ENCODE measurements around the gene HK3.

The HK3 gene

GRCh38 chr5:176916337-176916736 is 17.2 kb upstream of the HK3 start:
- no peak overlapping the region for H3K27ac ChIP-seq
- TF ChIP-seq ZFX (IDR thresholded peaks at IDR 0.05): no peak
- TF ChIP-seq, protein P1, sequence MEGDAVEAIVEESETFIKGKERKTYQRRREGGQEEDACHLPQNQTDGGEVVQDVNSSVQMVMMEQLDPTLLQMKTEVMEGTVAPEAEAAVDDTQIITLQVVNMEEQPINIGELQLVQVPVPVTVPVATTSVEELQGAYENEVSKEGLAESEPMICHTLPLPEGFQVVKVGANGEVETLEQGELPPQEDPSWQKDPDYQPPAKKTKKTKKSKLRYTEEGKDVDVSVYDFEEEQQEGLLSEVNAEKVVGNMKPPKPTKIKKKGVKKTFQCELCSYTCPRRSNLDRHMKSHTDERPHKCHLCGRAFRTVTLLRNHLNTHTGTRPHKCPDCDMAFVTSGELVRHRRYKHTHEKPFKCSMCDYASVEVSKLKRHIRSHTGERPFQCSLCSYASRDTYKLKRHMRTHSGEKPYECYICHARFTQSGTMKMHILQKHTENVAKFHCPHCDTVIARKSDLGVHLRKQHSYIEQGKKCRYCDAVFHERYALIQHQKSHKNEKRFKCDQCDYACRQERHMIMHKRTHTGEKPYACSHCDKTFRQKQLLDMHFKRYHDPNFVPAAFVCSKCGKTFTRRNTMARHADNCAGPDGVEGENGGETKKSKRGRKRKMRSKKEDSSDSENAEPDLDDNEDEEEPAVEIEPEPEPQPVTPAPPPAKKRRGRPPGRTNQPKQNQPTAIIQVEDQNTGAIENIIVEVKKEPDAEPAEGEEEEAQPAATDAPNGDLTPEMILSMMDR (conservative IDR thresholded peaks at IDR 0.05): no peak

DNA sequence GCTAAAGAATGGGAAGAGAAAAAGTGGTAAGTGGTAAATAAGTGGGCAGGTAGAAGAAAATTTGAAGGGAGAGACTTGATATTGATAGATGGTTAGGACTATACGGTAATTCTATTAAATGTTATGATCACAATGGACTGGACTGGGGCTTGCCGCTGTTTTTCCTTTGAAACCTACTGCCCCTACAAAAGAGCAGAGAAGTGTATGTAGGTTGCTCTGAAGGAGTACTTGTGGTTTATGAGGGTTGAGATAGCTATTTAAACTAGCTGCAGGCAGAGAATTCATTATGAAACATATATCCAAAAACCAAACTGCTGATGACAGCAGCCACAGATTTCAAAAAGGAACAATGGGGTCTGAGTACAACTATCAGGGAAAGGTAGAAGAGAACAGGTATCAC is 16.8 kb upstream of the HK3 start:
- no peak for TF ChIP-seq ZFX (IDR thresholded peaks at IDR 0.05)
- TF ChIP-seq, protein P1 (conservative IDR thresholded peaks at IDR 0.05): no peak
- no peak overlapping the region for H3K27ac ChIP-seq

- TF ChIP-seq ZFX (IDR thresholded peaks at IDR 0.05): no peak
- TF ChIP-seq, protein P1 (conservative IDR thresholded peaks at IDR 0.05): no peak
- H3K27ac ChIP-seq: no peak overlapping the region
Observed at GRCh38 chr5:176912115-176912514, 13.0 kb upstream of the HK3 start.

DNA sequence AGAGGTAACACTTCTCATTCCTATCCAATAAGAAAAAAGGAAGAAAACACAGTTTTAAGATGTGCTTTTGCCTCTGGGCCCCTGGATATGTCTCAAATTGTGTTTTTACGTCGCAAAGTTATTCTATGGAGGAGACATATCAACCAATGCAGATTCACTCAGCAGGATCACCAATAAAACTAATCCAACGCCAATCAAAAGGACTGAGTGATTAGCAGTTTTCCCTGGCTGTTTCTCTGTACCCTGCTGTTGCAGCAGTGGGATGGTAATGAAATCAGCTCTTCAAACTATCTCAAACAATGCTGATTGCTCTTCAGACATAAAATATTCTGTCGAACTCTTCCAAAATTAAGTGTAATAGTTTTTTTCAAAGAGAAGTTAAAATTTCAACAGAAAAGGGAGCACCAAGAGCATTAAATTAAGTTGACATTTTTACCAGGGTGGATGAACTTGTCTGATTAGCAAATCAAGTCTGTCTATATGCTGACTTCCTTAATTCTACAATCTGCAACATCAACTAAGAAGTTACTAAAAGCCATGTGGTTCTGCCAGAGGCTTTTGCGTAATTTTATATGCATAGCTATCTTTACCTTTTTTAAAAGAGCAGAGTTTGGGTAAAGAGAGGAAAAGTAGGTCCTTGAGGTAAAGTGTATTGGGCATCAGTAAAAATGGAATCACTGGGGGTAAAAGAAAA is 9.7 kb upstream of the HK3 start:
- TF ChIP-seq, protein P1 (conservative IDR thresholded peaks at IDR 0.05): no peak
- no peak for TF ChIP-seq ZFX (IDR thresholded peaks at IDR 0.05)

DNA sequence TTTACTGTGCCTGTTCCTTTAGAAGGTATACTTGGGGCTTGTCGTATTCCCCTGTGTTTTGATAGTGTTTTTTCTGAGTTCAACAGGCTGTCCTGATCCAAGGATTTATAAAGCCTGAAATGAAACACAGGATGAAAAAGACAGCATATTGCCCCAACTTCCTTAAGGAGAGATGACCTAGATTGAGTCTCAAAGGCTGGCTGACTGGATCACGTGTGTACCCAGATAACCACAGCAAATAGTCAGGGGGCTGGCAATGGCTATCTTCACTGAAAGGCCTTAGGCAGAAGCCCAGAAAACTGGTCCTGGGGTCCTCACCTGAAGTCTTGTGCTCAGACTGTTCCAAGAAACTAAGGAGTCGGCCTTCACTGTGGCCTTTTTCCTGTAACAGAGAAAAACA is 7.7 kb upstream of the HK3 start:
- TF ChIP-seq, protein P1 (conservative IDR thresholded peaks at IDR 0.05): no peak
- TF ChIP-seq ZFX (IDR thresholded peaks at IDR 0.05): no peak
- no peak overlapping the region for H3K27ac ChIP-seq

More for the DNA sequence above, 9.7 kb upstream of the HK3 start:
- no peak overlapping the region for H3K27ac ChIP-seq

DNA sequence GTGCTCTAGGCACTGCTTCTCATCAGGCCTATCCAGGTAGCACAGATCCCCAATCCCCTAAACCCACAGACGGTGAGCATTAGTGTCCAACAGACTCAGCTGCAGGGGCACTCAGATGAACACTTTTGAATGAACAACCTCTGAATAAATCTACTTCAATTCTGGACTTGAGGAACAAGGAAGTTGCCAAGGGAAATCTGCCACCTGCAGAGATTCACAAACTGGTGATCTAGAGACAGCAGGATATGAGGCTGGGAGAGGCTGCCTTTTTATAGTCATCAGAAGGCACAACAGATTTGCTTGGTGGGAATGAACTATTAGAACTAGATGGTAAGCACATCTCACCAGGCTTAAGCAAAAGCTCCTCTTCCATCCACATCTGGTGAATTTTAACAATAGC is 7.0 kb upstream of the HK3 start:
- TF ChIP-seq, protein P1 (conservative IDR thresholded peaks at IDR 0.05): no peak
- TF ChIP-seq ZFX (IDR thresholded peaks at IDR 0.05): no peak
- H3K27ac ChIP-seq: no peak overlapping the region

- TF ChIP-seq ZFX (IDR thresholded peaks at IDR 0.05): no peak
- TF ChIP-seq, protein P1 (conservative IDR thresholded peaks at IDR 0.05): no peak
- H3K27ac ChIP-seq: no peak overlapping the region
Observed at GRCh38 chr5:176904276-176904675, 5.1 kb upstream of the HK3 start.

Measured in C4-2B (cell line).